IPS DF 4.7 (cell line): Measurements from ENCODE around the gene SLC4A1AP.
"Not testable (repeated sequence)": the region's sequence is repeated elsewhere in the genome, so short reads cannot be mapped to it uniquely, and the experiment has no call there.

ENCODE experiments used
- DNase-seq: peaks from one replicate; pipeline ENCODE4 v3.0.0-alpha.2; 2013; ENCODE audit warnings: low spot score; ENCODE audit errors: extremely low read depth

Gene SLC4A1AP

DNA sequence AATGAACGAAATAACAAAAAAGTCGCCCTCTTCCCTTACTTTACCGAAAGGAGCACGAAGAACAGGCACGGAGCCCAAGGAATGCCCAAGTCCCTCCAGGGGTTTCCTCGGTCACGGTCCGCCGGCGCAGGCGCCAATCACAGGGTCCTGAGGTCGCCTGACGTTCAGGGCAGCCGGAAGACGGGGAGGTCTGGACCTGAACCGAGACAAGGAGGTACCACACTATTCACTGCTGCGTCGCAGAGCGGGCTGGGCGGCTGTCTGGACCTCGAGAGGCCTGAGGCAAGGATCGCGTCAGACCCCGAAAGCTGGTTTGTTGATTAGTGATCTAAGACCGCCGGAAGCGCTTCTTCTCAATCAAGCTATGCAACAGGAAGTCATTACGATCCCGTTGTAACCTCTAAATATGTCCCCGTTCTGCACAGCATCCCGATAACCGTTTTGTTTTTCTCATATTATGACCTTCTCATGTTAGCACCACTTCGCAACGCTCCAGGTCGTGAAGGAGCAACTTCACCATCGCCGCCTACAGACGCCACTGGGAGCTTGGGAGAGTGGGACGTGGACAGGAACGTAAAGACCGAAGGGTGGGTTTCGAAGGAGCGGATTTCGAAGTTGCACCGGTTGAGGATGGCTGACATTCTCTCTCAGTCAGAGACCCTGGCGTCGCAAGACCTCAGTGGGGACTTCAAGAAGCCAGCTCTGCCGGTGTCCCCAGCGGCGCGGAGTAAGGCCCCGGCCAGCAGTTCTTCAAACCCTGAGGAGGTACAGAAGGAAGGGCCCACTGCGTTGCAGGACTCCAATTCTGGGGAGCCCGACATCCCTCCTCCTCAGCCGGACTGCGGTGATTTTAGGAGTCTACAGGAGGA, at the start of gene SLC4A1AP, which contains the start of gene SUPT7L:
Gene SLC4A1AP (plus strand): TSS at position 605 of the 869 bp plus-strand sequence. CDS start 26 bp downstream, at position 631.
Gene SUPT7L (minus strand): TSS at position 330 of the 869 bp plus-strand sequence. CDS start 1,422 bp downstream, outside the sequence.
- DNase-seq: peak; percentile 56

DNA sequence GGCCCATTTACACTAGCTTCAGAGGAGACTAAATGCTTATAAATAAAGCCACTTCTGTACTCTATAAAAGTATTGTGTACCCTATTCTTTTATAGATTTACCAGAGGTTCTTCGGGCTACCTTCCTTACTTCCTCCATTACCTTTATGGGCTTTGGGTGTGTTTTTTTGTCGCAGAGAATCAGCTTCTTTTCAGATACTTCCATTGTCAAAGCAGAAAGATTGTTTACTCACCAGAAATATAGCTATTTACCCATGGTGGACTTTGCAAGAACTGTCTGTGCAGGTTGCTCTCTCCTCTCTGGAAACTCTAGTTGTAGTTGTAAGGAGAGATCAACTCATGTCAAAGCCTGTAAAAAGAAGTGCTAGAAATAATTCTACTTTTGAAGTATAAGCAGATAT, 49.7 kb upstream of the SLC4A1AP start:
- no peak for DNase-seq

DNA sequence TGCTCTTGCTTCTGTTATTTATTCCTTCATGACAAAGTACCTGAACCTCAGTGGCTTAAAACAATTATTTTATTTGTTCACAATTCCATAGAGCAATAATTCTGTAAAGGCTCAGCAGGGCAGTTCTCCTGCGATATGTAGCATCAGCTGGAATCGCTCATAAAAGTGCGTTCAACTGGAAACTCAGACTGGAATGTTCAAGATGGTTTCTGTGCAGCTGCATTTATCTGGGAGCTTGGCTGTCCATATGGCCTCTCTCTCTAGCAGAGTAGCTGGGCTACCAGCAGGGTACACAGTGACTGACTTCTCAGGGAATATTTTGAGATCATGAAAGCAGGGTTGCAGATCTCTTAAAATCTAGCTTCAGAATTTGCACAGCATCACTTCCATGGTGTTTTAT, 48.4 kb upstream of the SLC4A1AP start:
- DNase-seq: no peak

DNA sequence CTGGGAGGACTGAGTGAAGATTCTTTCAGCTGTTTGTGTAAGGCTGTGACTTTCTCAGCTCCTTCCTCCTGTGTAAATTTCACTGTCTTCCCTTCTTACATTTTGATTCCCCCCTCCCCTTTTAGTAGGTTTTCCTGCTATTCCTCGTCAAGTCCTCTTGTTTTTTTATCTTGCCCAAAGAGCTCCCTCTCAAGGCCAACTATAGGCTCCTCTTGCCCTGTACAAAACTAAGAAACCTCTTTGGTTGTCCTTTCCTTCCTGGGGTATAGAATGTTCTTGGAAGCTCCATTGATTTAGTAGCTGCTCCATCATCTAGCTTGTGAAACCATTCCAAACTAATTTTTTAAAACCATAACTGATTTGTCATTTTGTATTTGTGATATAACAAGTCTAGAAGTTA, 42.2 kb upstream of the SLC4A1AP start:
- no peak for DNase-seq

GRCh38 chr2:27622921-27623384, 40.7 kb upstream of the SLC4A1AP start:
- DNase-seq: peak; percentile 25

- no peak for DNase-seq
Measured at GRCh38 chr2:27624943-27625342, 38.7 kb upstream of the SLC4A1AP start.

DNA sequence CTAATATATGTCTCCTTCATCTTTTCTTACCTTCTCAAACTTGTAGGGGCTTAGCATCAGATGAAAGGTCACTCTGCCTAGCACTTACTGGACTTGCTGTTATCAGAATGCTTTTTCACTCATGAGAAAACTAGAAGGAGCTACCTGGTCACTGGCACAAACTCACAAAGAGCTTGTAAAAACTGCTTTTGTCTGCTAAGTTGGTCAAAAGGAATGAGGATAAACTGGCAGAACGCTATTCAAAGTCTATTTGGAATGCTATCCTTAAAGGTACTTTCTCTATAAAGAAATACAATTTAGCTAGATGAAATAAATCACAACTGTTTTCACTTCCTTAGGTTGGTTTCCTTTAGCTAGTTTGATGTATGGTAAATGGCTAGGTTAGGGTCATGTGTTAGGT, 37.4 kb upstream of the SLC4A1AP start:
- not testable (repeated sequence) for DNase-seq

GRCh38 chr2:27626921-27627320, 36.8 kb upstream of the SLC4A1AP start:
- DNase-seq: not testable (repeated sequence)

DNA sequence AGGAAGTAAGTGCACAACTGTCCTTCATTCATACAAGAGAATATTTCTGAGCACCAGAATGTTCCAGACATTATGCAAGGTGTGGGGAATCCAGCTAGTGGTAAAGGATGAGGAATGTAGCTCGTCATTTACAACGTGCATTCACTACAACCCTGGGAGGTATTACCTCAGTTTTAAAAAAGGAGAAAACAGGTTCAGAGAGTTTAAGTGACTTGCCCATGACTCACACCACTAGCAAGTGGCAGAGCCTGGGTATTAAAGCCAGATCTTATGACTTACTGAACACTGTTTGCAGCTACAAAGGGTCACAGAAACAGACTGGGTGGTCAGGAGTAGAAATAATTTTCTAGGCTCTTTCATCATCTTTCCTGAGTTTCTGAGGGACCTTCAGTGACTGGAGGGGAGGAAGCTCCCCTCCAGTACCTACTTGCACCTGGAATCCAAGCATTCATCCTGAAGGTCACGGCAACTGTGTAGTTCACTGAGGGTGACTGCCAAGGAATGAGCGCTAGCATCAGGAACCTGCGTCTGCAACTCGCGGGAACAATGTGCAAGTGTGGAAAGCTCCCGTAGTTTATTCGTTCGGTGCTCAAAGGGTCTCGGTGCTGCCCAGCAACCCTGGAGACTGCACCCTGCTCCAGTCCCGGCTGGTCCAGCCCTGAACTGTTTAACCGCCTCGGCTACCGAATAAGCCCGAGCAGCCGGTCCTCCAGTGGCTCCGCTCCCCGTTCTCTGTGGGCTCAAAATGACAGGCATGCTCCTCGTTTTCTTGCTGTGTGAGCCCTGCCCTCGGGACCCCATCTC, 35.5 kb upstream of the SLC4A1AP start:
- DNase-seq: no peak

DNA sequence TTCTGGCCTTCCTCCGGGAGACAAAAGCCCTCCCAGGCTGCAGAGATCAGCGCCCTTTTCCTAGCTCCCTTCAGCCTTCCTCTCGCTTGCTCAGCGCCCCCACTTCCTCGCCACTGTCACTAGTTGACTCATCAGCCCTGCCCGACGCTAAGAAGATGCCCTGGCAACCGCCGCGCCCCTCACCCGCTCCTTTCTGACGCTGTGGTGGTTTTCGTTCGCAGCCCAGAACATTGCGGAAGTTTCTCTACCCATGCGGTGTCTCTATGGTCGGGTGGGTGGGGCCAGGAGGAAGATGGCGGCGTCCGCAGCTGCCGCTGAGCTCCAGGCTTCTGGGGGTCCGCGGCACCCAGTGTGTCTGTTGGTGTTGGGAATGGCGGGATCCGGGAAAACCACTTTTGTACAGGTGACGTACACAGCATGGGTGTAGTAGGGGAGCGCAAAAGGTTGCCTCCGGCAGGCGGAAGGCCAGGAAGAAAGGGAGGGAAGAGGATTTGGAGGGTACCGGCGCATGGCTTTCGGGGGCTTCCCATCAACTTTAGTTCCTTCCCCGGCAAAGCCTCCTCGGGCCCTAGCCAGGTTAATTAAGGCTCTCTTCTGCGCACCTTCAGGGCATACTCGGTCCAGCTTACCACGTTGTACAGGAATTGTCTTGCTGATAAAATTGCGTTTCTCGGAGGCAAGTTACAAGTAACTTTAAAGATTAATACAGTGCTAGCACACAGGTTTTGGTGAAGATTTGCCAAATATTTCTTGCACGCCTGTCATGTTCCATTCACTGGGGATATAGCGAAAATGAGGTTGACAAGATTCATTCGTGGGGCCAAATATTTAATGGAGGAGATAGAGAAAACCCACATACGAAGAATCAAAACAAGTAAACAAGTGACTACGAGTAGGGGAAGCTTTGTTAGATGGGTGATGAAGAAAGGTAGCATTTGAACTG, 34.7 kb upstream of the SLC4A1AP start, which contains the start of the genes CCDC121 and GPN1:
Gene CCDC121 (minus strand): TSS at position 246 of the 943 bp plus-strand sequence. CDS start 1,213 bp downstream, outside the sequence.
Gene GPN1 (plus strand): TSS at position 284 of the 943 bp plus-strand sequence. CDS start 9 bp downstream, at position 293.
- peak; percentile 44 for DNase-seq

GRCh38 chr2:27630257-27630656, 33.4 kb upstream of the SLC4A1AP start:
- not testable (repeated sequence) for DNase-seq

- no peak for DNase-seq
Measured at GRCh38 chr2:27634291-27634690, 29.4 kb upstream of the SLC4A1AP start.

DNA sequence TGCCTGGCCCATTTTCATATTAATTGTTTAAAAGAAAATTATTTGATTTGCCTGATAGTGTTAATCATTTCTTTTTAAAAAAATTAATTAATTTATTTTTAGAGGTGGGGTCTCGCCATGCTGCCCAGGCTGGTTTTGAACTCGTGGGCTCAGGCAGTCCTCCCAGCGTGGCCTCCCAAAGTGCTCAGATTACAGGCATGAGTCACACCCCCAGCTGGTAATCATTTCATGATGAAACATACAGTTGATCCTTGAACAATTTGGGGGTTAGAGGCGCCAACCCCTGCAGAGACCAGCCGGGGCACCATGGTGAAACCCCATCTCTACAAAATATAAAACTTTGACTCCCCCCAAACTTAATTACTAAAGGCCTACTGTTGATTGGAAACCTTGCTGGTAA, 26.9 kb upstream of the SLC4A1AP start:
- DNase-seq: no peak

GRCh38 chr2:27638037-27638637, 25.6 kb upstream of the SLC4A1AP start:
- DNase-seq: no peak

GRCh38 chr2:27638709-27639108, 25.0 kb upstream of the SLC4A1AP start:
- DNase-seq: no peak

DNA sequence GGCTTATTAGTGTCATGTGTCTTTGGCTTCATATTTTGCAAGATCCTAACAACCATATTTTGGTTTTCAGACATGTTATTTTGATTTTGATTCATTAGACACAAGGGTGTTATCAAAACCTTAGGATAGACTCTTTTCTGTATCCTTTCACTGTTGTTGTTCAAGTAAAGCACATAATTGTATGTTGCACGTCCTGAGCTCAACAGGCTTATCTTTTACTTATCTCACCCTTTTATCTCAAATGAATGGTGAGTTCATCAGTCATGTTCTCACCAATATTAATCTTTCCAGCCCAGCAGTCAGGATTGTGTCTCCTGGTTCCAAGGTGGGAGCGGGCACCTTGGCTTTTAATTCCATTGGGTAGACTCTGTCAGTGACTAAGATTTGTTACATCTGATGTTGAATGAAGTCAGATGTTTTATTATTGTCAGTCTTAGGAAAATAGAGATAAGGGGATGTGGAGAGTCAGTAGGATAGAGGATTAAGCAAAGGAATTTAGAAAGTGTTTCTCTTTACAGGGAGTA, 22.9 kb upstream of the SLC4A1AP start:
- no peak for DNase-seq

DNA sequence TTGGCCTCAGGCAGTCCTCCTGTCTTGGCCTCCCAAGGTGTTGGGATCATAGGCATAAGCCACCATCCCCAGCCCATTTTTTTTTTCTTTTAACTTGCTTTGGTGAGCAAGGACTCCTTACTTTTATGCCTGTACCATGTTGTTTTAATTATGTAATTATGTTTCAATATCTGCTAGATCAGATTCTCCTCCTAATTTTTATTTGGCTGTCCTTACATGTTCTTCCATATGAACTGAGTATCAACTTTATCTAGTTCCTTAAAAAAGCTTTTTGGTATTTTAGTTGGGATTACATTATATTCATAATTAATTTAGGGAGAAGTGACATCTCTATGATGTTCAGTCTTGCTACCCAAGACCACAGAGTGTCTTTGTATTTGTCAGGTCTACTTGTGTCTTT, 18.5 kb upstream of the SLC4A1AP start:
- no peak for DNase-seq

DNA sequence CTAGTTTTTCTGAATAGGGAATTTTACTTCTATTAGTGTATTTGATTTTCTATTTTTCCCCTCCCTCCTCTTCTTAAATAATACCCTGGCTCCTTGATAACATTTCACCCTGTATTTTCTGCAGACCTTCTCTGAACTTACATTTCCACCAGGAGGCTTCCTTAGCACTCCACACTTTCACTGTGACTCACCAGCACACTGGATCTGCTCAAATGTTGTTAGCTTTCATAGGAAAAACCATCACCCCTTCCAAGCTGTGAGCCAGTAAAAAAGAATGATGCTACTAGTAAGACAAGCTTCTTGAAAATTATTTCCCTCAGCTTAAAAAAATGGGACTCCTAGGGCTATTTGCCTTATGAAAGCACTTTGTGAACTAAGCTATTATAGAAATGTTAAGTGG, 16.4 kb upstream of the SLC4A1AP start:
- DNase-seq: no peak

- no peak for DNase-seq
Measured at GRCh38 chr2:27647737-27648136, 16.0 kb upstream of the SLC4A1AP start.

GRCh38 chr2:27651056-27651455, 12.6 kb upstream of the SLC4A1AP start:
- DNase-seq: no peak
